GM23248 (cell line): ENCODE results near the gene NUDCD2.
"Not testable (repeated sequence)": the region's sequence is repeated elsewhere in the genome, so short reads cannot be mapped to it uniquely, and the experiment has no call there.

Experiments used
- EZH2 ChIP-seq: fragments of 200-600 bp; sonication (generic); IDR thresholded peaks from 2 replicates; pipeline ENCODE4 v1.6.1; 2018; ENCODE audit warnings: antibody characterized with exemption, mild to moderate bottlenecking; ENCODE audit not compliant: insufficient read depth, poor library complexity, severe bottlenecking
- EZH2phosphoT487 ChIP-seq: fragments of 200-600 bp; sonication (generic); IDR thresholded peaks from 2 replicates; pipeline ENCODE4 v1.6.1; 2018; ENCODE audit warnings: antibody characterized with exemption, moderate library complexity, mild to moderate bottlenecking, low read depth; ENCODE audit not compliant: insufficient read depth

GRCh38 chr5:163415673-163416072, 44.2 kb downstream of the NUDCD2 start:
- not testable (repeated sequence) for TF ChIP-seq EZH2, EZH2phosphoT487
